Fibroblast of the aortic adventitia (primary cell): ENCODE results near the gene NOTCH1. TPM values are rescaled to one million over a fixed set of nuclear protein-coding genes. Genes with fewer than 3 reads are reported as not detected.

Source experiments
- DNase-seq: peaks from one replicate; pipeline ENCODE4 v3.0.0-alpha.2; 2010; ENCODE audit warnings: low read depth
- H3K4me3 ChIP-seq: 2 replicates; pipeline ENCODE4 v1.5.1; 2011; ENCODE audit warnings: low read depth, mild to moderate bottlenecking, control low read depth, low read length, moderate library complexity
- total RNA-seq: library from RNA; depleted of rRNA; stranded (reverse); fragments of >200 nt; gene quantifications from 2 replicates; pipeline ENCODE4 v1.2.3, GENCODE V29; 2012; ENCODE audit warnings: low replicate concordance
- TF ChIP-seq, protein P1 (sequence below): IDR thresholded peaks from 2 replicates; pipeline ENCODE4 v1.5.1; 2011; ENCODE audit warnings: mild to moderate bottlenecking, low read length, control low read depth, inconsistent platforms; ENCODE audit not compliant: insufficient read depth

NOTCH1 gene
- total RNA-seq, 1 donor, result 8.8 TPM

DNA sequence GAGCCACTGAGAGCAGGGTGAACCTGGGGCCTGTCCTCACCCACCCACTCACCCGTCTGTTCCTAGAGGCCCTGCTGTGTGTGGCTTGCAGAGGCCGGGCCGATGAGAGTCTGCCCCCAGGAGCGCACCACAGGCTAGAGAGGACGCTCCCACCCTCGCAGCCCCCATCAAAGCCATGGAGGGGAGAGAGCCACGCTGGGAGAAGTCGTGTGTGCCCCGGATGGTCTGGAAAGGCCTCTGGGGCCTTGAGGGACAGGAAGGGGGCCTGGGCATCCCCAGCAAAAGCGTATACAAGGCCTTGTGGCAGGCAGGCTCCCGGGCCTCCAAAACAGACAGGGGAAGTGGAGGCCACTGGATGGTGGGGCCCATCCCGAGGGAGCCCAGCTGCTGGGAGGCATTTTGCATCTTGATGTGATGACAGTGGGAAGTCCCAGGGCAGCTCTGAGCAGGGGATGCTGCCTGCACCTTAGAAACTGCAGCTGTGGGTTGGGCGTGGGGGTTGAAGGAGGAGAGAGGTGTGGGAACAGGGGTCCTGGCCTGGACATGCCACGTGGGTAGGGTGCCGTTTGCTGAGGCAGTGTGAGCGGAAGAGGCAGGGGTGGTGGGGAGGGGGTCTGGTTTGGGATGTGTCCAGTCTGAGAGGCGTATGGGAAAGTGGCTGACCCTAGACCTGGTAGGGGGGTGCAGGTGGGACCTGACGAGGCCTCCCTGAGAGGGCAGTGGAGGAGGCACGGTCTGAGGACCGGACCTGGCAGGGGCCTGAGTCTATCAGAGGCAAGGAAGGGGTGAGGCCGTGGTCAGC, 43.0 kb upstream of the NOTCH1 start:
- TF ChIP-seq, protein P1, sequence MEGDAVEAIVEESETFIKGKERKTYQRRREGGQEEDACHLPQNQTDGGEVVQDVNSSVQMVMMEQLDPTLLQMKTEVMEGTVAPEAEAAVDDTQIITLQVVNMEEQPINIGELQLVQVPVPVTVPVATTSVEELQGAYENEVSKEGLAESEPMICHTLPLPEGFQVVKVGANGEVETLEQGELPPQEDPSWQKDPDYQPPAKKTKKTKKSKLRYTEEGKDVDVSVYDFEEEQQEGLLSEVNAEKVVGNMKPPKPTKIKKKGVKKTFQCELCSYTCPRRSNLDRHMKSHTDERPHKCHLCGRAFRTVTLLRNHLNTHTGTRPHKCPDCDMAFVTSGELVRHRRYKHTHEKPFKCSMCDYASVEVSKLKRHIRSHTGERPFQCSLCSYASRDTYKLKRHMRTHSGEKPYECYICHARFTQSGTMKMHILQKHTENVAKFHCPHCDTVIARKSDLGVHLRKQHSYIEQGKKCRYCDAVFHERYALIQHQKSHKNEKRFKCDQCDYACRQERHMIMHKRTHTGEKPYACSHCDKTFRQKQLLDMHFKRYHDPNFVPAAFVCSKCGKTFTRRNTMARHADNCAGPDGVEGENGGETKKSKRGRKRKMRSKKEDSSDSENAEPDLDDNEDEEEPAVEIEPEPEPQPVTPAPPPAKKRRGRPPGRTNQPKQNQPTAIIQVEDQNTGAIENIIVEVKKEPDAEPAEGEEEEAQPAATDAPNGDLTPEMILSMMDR, result no peak
- H3K4me3 ChIP-seq, result no peak overlapping the region
- DNase-seq, result no peak

DNA sequence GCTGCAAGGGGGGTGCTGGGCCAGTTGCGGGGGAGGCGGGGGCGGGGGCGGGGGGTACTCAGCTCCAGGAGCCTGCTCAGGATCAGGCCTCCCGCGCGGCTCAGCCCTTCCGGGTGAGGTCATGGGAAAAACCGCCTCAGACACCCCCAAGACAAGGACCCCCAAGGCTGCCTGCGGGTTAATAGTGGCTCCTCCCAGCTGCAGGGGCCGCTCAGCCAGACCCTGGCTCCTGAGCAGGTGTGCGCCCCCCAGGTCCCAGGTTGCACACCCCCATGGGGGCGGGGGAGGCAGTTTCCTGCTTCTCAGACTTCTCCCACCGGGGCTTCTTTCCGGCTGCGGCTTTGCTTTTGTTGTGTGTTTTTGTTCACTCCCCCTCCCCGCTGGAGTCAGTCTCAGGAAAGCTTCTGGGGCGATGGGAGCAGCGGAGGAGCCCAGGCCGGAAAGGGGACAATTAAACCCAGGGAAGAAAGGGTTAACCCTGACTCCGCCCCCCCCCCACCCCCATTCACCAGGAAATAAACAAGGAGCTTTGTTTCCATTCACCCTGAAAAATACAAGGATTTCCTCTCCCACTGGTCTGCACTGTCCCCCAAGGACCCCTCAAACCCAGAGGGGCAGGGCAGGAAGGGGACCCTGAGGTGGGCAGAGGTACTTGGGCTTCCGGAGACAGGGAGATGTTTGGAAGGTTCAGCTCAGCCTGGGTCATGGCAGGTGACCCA, 42.3 kb upstream of the NOTCH1 start:
- H3K4me3 ChIP-seq, result no peak overlapping the region
- TF ChIP-seq, protein P1, result no peak
- no peak for DNase-seq

DNA sequence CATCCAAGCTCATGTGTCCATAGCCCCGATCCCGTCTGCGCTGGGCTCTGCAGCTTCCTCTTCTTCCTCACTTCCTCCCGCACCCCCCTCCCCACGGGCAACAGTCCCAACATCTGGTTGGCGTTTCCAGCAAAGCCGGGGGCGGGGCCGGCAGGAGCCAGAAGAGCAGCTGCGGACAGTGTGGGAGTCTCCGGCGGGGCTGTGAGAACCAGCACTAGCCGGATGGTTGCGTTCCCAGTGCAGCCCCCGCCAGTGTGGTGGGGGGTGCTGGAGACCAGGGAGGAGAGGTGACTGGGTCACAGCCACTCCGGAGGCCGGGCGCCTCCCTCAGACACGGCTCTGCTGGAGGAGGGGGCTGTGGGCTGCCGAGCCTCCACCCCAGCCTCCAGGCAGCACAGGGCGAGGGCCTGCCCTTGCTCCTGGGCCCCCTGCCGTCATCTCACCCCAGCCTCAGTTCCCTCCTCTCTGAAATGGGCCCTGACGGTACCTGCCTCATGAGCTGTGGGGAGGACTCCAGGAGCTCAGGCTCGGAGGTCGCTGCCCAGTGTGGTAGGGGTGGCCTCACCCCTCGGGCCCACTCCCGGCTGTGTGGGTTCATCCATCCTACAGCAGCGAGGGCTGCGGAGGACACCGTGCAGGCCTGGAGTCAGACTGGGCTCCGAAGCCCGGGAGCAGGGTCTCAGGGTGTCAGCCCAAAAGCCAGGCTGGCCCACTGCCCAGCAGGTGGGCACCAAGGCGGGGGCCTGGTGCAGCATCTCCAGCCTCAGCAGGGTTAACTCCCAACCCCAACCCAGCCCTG, 41.5 kb upstream of the NOTCH1 start:
- no peak overlapping the region for H3K4me3 ChIP-seq
- peak; percentile 28 for DNase-seq
- TF ChIP-seq, protein P1, result no peak

DNA sequence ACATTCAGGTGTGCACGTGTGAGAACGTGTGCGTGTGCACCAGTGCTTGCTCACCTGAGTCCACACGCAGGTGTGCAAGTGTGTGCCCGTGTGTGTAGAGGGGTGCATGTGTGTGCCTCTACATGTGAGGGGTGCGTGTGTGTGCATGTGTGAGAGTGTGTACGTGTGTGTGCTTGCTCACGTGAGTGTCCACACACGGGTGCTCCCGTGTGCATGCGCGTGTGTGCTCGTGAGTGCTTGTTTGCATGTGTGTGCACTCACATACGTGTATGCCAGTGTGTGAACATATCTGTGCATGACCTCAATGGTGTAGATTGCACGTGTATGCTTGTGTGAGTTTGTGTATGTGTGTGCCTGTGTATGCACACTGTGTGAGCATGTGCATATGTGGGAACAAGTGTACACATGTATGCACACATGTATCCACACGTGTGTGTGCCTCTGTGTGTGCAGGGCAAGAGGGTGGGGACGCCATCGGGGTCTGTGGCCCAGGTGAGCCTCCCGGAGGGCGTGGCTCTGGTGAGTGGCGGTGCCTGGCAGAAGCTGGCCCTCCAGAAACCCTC, 40.6 kb upstream of the NOTCH1 start:
- no peak overlapping the region for H3K4me3 ChIP-seq
- TF ChIP-seq, protein P1, result no peak
- no peak for DNase-seq

DNA sequence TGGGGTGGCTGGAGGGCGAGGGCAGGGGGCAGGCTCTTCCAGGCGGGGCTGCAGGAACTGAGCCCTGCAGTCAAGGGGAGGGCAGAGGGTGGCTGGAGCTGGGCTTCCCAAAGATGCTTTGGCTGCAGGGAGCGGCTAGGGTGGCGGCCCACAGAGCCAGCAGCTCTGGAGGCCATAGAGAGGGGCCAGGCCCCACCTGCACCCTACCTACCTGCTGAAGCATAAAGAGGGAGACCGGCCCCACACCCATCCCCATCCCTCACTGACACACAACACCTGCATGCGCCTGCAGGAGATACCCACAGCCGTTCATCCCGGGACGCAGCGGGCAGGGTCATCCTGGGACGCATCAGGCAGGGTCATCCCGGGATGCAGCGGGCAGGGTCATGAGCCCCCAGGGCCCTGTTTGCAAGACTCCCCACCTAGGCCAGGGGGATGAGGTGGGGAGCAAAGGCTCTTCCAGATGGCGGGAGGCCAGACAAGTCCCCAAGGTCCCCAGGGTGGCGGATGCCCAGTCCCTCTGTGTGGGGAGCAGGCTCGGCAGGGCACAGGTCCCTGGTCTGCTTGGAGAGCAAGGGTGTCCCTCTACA, 39.8 kb upstream of the NOTCH1 start:
- H3K4me3 ChIP-seq, result no peak overlapping the region
- no peak for DNase-seq
- TF ChIP-seq, protein P1, result no peak

DNA sequence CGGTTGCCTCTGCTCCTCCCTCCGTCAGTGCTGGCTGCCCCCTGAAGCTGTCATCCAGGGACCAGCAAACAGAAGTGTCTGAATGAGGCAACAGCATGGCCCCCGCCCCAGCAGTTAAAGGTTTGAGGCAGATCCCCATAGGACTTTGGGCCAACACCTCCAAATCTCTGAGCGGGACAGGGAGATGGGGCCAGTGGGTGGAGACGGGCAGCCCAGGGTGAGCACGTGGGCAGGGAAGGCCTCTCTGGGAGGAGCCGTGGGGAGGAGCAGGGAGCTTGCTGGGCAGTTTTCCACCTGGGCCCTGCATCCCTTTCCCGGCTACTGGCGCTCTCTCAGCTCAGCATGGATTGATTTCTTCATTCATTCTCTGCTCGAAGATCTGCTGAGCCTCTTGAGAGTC, 39.1 kb upstream of the NOTCH1 start:
- TF ChIP-seq, protein P1, result no peak
- H3K4me3 ChIP-seq, result no peak overlapping the region
- peak; percentile 42 for DNase-seq
